GM13976 (cell line): ENCODE results near the gene ZFHX3.
A peak's percentile ranks its signal among the peaks of the same experiment; 100 is the strongest.

Experiments used
- DNase-seq: peaks from one replicate; pipeline ENCODE4 v3.0.0; 2012; ENCODE audit warnings: low spot score
- CTCF ChIP-seq: IDR thresholded peaks from 2 replicates; pipeline ENCODE4 v1.5.1; 2012; ENCODE audit warnings: borderline replicate concordance, mild to moderate bottlenecking; ENCODE audit not compliant: insufficient read depth; ENCODE audit errors: extremely low read depth, missing control alignments, control extremely low read depth
- in situ Hi-C: fragments of 300-500 bp; cut with MboI; formaldehyde crosslinking; loops from one replicate; pipeline ENCODE4 v1.12.0; 2022; ENCODE audit warnings: low sequenced_read_pairs, mixed read lengths, inconsistent platforms; ENCODE audit not compliant: unreplicated experiment

The ZFHX3 gene

DNA sequence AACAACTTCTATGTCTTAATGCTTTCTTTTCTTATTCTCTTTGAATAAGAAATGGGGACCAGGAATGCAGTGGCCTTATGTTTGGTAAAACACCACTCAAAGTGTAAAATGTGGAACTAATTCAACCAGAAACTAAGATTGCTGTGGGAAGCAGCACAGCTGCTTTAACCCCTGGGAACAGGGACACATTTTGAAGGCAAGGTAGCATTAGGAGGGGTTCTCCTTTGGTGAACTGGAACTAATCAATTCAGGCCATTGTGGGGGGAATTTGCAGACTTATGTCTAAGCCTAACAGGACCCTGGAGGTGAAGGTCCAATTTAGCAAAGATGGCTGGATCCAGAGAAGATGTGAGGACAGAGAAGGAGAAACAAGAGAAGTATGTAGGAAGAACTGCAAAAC lies 256.1 kb downstream of the ZFHX3 start:
- TF ChIP-seq CTCF = no peak
- in situ Hi-C loops = no loop called here
- DNase-seq = no peak

DNA sequence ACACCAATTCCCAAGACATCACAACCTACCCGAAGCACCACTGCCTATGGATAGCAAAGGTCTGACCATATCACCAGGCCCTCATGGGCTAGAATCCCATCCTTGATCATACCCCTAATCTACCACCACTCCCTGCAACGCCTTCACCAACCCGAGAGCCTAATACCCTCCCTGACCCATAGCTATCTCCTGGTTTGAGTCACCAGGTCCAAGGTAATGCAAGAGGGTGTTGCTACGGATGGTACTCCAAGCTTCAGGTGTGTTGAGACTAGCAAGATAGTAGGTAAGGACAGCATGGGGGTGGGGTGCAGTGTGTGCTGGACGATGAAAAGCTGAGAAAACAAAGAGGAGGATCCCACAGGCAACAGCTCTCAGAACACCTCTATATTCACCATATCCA lies 258.0 kb downstream of the ZFHX3 start:
- no peak for DNase-seq
- no peak for TF ChIP-seq CTCF
- in situ Hi-C loops = no loop called here

DNA sequence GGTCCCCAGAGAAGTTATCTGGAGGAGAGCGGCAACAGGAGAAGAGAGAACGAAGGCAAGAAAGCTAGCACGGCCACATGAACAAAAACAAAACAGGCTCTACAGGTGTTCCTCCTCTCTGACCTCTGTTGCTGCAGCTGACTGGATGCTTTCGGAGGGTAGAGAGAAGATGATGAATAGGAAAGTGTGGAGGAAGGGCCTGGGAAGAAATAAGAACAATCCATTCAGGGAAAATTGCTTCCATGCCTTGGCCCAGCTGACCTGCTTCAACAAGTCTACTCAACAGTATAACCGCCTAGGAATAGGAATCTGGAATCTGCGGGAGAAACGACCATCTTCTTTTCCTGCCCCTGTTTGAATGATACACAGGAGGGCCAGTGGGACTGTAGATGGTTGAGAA lies 258.5 kb downstream of the ZFHX3 start:
- DNase-seq = no peak
- no peak for TF ChIP-seq CTCF
- in situ Hi-C loops = no loop called here

DNA sequence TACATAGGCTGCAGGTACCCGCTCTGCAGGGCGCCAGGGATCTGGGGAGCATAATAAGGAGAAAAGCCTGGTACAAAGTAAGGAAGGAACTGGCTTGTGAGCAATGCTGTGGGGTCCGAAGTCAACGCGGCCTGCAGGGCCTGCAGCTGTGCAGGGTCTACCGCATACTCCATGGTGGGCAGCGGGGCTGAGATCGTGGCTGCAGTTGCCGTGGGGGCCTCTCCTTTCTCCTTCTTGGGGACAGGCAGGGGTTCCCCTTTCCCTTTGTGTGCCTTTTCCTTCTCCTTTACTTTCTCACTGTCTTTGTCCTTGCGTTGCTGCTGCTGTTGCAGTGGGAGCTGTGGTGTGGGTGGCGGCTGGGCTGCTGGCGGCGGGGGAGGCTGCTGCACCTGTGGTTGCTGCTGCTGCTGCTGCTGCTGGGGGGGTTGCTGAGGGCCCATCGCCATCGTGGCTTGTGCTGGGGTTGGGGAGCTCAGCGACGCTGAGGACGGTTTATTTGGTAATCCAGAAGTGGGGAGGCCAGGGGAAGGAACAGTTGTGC lies 259.6 kb downstream of the ZFHX3 start:
- no peak for TF ChIP-seq CTCF
- in situ Hi-C loops = no loop called here
- no peak for DNase-seq

GRCh38 chr16:72787514-72788268 lies 260.2 kb downstream of the ZFHX3 start:
- peak; percentile 89 for DNase-seq
- no peak for TF ChIP-seq CTCF
- in situ Hi-C loops = no loop called here

GRCh38 chr16:72787130-72787513 lies 260.8 kb downstream of the ZFHX3 start:
- in situ Hi-C loops = no loop called here
- TF ChIP-seq CTCF = no peak
- DNase-seq = no peak
